HL-60 (cell line): ENCODE results near the gene BAHCC1.

Experiments
- DNase-seq, 2 experiments: peaks; one replicate each; pipeline ENCODE4 v3.0.0-alpha.2; 2010 to 2020; ENCODE audit warnings: low read depth in 1 of 2, low spot score in 1 of 2
- H3K27ac ChIP-seq: fragments of 250-450 bp; sonication (Bioruptor Pico); replicated peaks from 2 replicates; pipeline ENCODE4 v1.5.1; 2020; ENCODE audit warnings: mild to moderate bottlenecking, moderate library complexity
- H3K27me3 ChIP-seq: fragments of 250-450 bp; sonication (Bioruptor Pico); 2 replicates; pipeline ENCODE4 v1.5.1; 2021; ENCODE audit warnings: mild to moderate bottlenecking, moderate library complexity; ENCODE audit not compliant: insufficient read depth, poor library complexity, severe bottlenecking
- H3K4me3 ChIP-seq: replicated peaks from 2 replicates; pipeline ENCODE4 v1.5.1; 2011; ENCODE audit warnings: mild to moderate bottlenecking, control low read depth, low read length; ENCODE audit not compliant: insufficient read depth
- CTCF ChIP-seq: IDR thresholded peaks from one replicate; pipeline ENCODE4 v1.5.1; 2011; ENCODE audit warnings: low read length, control low read depth, inconsistent platforms; ENCODE audit not compliant: insufficient read depth
- GABPA ChIP-seq: IDR thresholded peaks from 2 replicates; pipeline ENCODE4 v1.6.1; 2012; ENCODE audit warnings: low read depth
- POLR2AphosphoS5 ChIP-seq: IDR thresholded peaks from 2 replicates; pipeline ENCODE4 v1.6.1; 2012; ENCODE audit warnings: low read depth
- REST ChIP-seq: IDR thresholded peaks from 2 replicates; pipeline ENCODE4 v1.6.1; 2012; ENCODE audit warnings: low read depth; ENCODE audit not compliant: insufficient replicate concordance
- SPI1 ChIP-seq: IDR thresholded peaks from 2 replicates; pipeline ENCODE4 v1.6.1; 2012; ENCODE audit warnings: low read depth, mild to moderate bottlenecking, borderline replicate concordance

The BAHCC1 gene

DNA sequence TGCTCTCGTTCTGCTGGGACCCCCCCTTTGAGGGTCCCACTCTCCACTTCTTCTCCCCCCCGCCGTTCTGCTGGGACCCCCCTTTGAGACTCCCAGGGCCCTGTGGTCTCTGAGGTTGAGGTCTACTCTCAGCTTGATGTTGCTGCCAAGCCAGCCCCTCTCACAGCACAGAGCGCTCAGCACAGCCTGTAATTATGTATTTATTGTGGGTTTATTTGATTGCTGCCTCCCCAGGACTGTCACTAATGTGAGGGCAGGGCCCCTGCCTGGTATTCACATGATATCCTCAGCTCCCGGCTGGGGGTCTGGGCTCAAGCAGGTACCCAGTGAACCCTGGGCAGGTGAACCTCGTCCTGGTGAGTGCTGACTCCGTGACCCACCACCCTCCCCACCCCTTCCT is 81.9 kb downstream of the BAHCC1 start:
- no peaks in the 10 kb centered on the region for H3K27me3 ChIP-seq
- no peak for DNase-seq

GRCh38 chr17:81478119-81478518 is 82.9 kb downstream of the BAHCC1 start:
- DNase-seq: no peak
- no peak overlapping the region for H3K27ac ChIP-seq
- no peaks in the 10 kb centered on the region for H3K27me3 ChIP-seq
- H3K4me3 ChIP-seq: no peak overlapping the region
- TF ChIP-seq REST (no peak), CTCF (no peak), GABPA (no peak), POLR2AphosphoS5 (no peak), SPI1 (no peak)

More for the DNA sequence above, 81.9 kb downstream of the BAHCC1 start:
- no peak overlapping the region for H3K4me3 ChIP-seq
- H3K27ac ChIP-seq: no peak overlapping the region
- no peak for TF ChIP-seq POLR2AphosphoS5
- TF ChIP-seq GABPA: no peak
- TF ChIP-seq REST: no peak
- TF ChIP-seq SPI1: no peak
- TF ChIP-seq CTCF: no peak

DNA sequence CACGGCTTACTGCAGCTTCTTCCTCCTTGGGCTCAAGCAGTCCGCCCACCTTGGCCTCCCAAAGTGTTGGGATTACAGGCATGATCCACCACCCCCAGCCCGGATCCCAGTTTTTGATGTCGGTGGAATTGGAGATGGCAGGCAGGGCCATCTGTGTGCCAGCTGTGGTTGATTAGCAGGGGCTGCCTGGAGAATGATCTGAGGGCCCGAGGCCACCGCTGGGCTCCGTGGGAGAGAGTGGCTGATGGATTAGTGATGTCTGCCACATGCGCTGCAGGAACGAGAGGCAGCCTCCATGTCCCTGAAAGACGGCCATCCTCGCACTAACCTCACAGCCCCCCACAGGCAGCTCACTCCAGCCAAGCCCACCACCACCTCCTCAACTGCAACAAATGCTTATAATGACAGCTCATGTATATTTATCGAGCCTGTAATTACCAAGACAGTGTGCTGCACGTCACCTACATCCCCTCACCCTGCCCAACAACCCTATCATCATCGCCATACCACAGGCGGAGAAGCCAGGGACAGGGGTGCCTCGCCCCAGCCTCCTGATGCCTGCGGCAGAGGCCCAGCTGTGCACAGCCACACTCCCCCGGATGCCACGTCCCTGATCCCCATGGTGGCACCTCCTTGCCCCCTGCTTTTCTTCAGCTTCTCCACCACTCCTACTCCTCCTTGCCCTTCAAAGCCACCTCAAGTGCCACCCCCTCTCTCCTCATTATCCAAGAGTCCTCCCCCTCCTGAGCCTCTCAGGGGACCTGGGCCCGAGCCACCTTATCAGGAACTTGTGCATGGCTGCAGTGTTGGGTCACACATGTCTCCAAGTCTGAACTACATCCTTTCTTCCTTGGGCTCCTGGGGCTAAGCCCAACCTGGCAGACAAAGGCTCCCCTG is 84.2 kb downstream of the BAHCC1 start:
- no peak overlapping the region for H3K4me3 ChIP-seq
- TF ChIP-seq GABPA: no peak
- TF ChIP-seq CTCF: no peak
- no peak for TF ChIP-seq POLR2AphosphoS5
- no peak for TF ChIP-seq SPI1
- TF ChIP-seq REST: no peak
- no peaks in the 10 kb centered on the region for H3K27me3 ChIP-seq
- H3K27ac ChIP-seq: no peak overlapping the region
- DNase-seq: no peak
